Endothelial cell (in vitro differentiated cells): ENCODE measurements around the gene ISX. TPM values are rescaled to one million over a fixed set of nuclear protein-coding genes. Genes with fewer than 3 reads are reported as not detected.

Experiments
- DNase-seq: peaks from one replicate; pipeline ENCODE4 v3.0.0; 2021; ENCODE audit warnings: low spot score
- H3K27ac Mint-ChIP-seq: one replicate; pipeline ENCODE4 v1.8.0; 2021; ENCODE audit warnings: mixed read lengths, inconsistent platforms; ENCODE audit not compliant: unreplicated experiment
- H3K27me3 Mint-ChIP-seq: one replicate; pipeline ENCODE4 v1.8.0; 2021; ENCODE audit warnings: mild to moderate bottlenecking, moderate library complexity, mixed read lengths, inconsistent platforms; ENCODE audit not compliant: unreplicated experiment
- H3K36me3 Mint-ChIP-seq: one replicate; pipeline ENCODE4 v1.8.0; 2021; ENCODE audit warnings: mild to moderate bottlenecking, low read depth, mixed read lengths, inconsistent platforms; ENCODE audit not compliant: unreplicated experiment
- H3K4me1 Mint-ChIP-seq: one replicate; pipeline ENCODE4 v1.8.0; 2021; ENCODE audit warnings: mild to moderate bottlenecking, mixed read lengths, inconsistent platforms; ENCODE audit not compliant: unreplicated experiment
- H3K4me3 Mint-ChIP-seq: one replicate; pipeline ENCODE4 v1.8.0; 2021; ENCODE audit warnings: mild to moderate bottlenecking, mixed read lengths, inconsistent platforms; ENCODE audit not compliant: unreplicated experiment
- H3K9me3 Mint-ChIP-seq: one replicate; pipeline ENCODE4 v1.8.0; 2021; ENCODE audit warnings: mixed read lengths, inconsistent platforms; ENCODE audit not compliant: unreplicated experiment
- CTCF ChIP-seq: fragments of 200-600 bp; sonication (generic); IDR thresholded peaks from one replicate; pipeline ENCODE4 v1.5.0; 2021; ENCODE audit warnings: antibody characterized with exemption; ENCODE audit not compliant: unreplicated experiment
- total RNA-seq: library from RNA; stranded (reverse); fragmentation: NEBNext Ultra II Directional; extraction: Animal tissue kit (Norgen Biotek cat#: 25700); gene quantifications from one replicate; pipeline ENCODE4 v1.2.1, GENCODE V29; 2021; ENCODE audit not compliant: unreplicated experiment

ISX gene
- total RNA-seq, 1 donor from 2014 or later: not detected

DNA sequence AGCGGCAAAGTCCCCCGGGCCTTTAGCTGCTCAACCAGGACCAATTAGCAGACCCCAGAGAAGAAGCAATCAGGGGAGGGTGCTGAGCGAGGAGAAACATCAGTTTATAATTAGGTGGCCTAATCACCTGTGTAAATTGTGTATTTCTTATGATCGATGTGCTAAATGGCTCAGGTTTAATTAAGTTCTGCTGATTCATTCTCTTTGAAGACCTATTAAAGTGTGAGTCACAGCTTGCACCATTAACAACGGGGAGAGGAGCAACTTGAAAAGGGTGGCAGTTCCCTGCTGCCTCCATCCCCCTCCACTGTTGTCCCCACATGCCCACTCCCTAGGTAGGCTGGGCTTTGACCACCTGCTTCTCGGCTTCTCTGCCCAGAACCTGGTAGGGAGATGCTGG is 10.7 kb downstream of the ISX start:
- H3K27ac Mint-ChIP-seq: no peak overlapping the region
- H3K4me1 Mint-ChIP-seq: peaks cover 9% of the 10 kb centered on the region
- no peak for DNase-seq
- no peak for TF ChIP-seq CTCF
- H3K36me3 Mint-ChIP-seq: no peaks in the 10 kb centered on the region
- no peak overlapping the region for H3K4me3 Mint-ChIP-seq
- peaks cover 9% of the 10 kb centered on the region for H3K9me3 Mint-ChIP-seq
- H3K27me3 Mint-ChIP-seq: no peaks in the 10 kb centered on the region

- H3K36me3 Mint-ChIP-seq: no peaks in the 10 kb centered on the region
- peaks cover 8% of the 10 kb centered on the region for H3K27me3 Mint-ChIP-seq
- peaks cover 5% of the 10 kb centered on the region for H3K9me3 Mint-ChIP-seq
- no peaks in the 10 kb centered on the region for H3K4me1 Mint-ChIP-seq
- H3K4me3 Mint-ChIP-seq: no peak overlapping the region
- no peak overlapping the region for H3K27ac Mint-ChIP-seq
- no peak for DNase-seq
- no peak for TF ChIP-seq CTCF
Measured at GRCh38 chr22:35085621-35086020, 19.7 kb downstream of the ISX start.

GRCh38 chr22:35089139-35089538 is 23.2 kb downstream of the ISX start:
- Mint-ChIP-seq H3K9me3 (peaks cover 10% of the 10 kb centered on the region), H3K36me3 (no peaks in the 10 kb centered on the region), H3K27me3 (peaks cover 4% of the 10 kb centered on the region), H3K4me1 (no peaks in the 10 kb centered on the region), H3K4me3 (no peak overlapping the region), H3K27ac (no peak overlapping the region)
- no peak for DNase-seq
- no peak for TF ChIP-seq CTCF

GRCh38 chr22:35092406-35092805 is 26.4 kb downstream of the ISX start:
- TF ChIP-seq CTCF: no peak
- no peak overlapping the region for H3K4me3 Mint-ChIP-seq
- peaks cover 5% of the 10 kb centered on the region for H3K27me3 Mint-ChIP-seq
- no peaks in the 10 kb centered on the region for H3K36me3 Mint-ChIP-seq
- no peak for DNase-seq
- H3K4me1 Mint-ChIP-seq: no peaks in the 10 kb centered on the region
- H3K27ac Mint-ChIP-seq: no peak overlapping the region
- H3K9me3 Mint-ChIP-seq: peaks cover 13% of the 10 kb centered on the region

GRCh38 chr22:35098921-35099320 is 33.0 kb downstream of the ISX start:
- Mint-ChIP-seq H3K4me3 (no peak overlapping the region), H3K27me3 (peaks cover 8% of the 10 kb centered on the region), H3K27ac (no peak overlapping the region), H3K4me1 (no peaks in the 10 kb centered on the region), H3K36me3 (no peaks in the 10 kb centered on the region), H3K9me3 (peaks cover 3% of the 10 kb centered on the region)
- DNase-seq: no peak
- no peak for TF ChIP-seq CTCF
